HG03571 (cell line): Measurements from ENCODE around the gene GRIPAP1.
"Not testable (repeated sequence)": the region's sequence is repeated elsewhere in the genome, so short reads cannot be mapped to it uniquely, and the experiment has no call there.

Experiments
- ATAC-seq: cut with Tn5 transposase; IDR thresholded peaks from one replicate; pipeline ENCODE4 v1.9.1; 2021; ENCODE audit not compliant: unreplicated experiment

Gene GRIPAP1

DNA sequence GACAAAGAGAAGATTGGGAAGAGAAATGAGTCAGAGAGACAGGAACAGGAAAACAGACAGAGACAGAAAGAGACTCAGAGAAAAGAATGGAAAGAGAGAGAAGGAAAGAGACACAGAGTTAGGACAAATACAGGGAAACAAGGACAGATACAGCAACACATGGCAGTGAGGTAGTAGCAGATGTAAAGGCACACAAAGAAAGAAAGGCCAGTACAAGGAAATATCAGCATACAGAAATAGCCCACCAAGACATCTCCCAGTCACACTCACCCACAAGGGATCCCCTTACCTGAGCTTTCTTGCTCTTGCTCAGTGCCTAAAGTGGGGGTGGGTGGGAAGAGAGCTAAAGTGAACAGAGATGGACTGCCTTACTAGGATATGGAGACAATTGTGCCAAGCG lies 4.2 kb downstream of the GRIPAP1 start:
- ATAC-seq: no peak

DNA sequence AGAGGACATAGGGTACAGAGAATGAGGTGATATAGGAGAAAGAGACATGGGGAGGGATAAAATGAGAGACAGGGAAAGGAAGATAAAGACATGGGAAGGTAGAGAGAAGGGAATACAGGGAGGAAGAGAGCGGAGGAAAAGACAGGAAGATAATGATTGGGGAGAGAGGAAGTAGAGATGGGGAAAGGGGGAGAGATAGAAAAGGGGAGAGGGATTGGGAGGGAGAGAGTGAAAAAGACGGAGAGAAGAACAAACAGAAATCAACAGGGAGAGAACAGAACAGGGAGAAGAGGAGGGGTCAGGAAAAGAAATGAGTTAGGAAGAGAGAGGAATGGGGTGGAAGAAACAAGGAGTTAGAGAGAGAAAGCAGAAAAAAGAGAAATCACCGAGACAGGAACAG lies 4.6 kb downstream of the GRIPAP1 start:
- ATAC-seq: no peak

DNA sequence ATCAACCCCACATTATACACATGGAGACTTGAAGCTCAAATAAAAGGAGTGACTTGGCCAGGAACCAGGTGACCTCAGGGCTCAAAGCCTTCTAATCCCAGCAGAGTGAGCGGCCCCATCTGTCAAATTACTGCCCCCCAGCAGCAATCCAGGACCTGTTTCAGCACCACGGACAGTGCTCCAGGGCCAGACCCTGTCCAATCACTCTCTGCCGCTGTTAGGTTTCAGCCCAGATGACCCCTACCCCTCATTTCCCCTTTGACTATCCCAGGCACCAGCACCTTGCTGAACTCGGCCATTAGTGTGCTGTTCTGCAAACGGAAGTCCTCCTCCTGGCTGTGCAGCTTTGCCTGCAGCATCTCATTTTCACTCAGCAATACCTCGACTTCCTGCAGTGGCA lies 5.1 kb downstream of the GRIPAP1 start:
- ATAC-seq: no peak

DNA sequence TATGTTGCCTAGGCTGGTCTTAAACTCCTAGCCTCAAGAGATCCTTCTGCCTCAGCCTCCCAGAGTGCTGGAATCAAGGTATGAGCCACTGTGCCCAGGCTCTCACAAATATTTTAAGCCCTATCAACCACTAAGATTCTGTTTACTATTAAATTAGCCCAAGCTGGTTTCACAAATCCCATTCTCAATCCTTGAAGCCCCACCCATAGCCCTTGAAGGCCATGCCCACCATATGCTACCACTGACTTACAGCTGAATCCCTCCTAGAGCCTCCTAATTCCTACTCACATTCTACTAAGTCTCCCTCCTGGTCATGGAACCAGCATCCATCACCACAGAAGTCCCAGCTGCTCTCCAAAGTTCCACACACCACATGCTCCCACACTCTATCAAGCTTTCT lies 9.7 kb downstream of the GRIPAP1 start:
- ATAC-seq: no peak

DNA sequence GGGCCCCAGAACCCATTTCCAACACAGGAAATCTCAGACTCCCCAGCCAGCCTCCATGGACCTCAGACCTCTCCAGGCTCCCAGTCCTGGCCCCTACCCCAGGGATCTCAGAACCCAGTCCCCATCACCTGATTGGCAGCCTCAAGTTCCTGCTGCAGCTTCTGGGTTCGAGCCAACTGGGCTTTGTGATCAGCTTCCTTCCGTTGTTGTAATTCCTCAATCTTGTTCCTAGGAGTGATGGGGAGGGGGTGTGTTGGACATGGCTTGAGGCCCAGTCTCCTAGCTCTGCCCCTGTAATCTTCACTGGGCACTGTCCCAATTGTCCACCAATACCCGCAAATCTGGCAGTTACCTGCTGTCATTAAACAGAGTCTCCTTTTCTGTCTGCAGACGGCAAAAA lies 12.6 kb downstream of the GRIPAP1 start:
- ATAC-seq: no peak

DNA sequence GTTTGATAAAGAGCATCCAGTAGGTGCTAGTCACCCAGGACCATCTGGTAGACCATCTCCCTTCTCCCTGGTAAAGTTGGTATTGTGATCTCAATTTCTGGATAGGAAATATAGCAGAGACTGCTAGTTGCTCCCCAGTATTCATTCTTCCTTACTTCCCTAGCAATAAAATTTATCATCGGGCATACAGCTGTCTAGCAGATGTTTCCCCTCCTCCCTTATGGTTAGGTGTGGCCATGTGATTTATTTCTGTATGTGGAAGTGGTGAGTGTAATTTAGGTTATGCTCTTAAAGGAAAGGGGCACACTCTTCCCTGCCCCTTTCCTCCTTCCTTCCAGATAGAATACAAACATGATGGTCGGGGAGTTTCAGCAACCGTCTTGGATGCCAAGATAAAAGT lies 18.2 kb downstream of the GRIPAP1 start:
- ATAC-seq: no peak

DNA sequence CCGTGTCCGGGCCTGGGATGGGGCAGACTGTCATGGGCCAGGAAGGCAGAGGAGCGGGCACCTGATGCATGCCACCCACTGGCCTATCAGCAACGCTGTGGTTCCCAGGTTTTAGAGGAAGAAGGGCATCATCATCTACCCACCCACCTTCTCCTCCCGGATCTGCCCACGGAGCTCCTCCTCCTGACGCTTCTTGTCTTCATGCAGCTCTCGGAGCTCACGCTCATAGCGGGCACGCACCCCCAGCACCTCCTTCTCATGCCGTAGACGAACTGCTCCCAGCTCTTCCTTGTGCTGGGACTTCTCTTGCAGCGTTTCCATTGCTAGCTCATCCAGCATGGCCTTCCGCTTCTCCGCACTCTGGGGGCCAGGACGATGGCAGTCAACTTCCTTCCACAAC lies 19.0 kb downstream of the GRIPAP1 start:
- no peak for ATAC-seq

DNA sequence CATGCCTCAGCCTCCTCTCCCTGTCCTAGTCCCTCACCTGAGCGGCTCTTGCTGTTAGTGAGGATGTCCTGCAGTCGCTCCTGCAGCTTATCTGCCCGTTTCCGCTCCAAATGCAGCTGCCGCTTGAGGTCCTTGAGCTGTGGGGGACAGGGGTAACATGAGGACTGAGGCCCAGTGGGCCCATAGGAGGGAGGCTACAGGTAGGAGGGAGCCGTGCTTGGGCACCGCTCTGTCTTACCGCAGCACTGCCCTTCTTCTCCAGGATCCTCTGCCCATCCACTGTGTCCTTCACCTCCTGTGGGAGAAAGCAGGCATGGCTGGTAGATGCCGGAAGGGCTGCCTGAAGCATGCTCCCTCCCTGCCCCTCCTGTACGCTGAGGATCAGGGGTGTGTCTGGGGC lies 20.9 kb downstream of the GRIPAP1 start:
- ATAC-seq: no peak

DNA sequence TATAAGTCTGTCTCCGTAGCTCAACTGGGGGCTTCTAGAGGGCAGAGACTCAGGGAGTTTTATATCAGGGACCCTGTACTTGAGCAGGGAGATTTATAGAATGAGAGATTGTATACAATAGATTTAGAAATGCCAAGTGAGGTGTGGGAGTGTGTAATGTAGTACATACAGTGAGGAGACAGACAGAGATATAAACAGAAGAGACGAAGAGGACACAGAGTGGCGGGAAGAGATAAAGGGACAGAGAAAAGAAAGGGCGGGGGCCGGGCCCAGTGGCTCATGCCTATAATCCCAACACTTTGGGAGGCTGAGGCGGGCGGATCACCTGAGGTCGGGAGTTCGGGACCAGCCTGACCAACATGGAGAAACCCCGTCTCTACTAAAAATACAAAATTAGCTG lies 21.7 kb downstream of the GRIPAP1 start:
- not testable (repeated sequence) for ATAC-seq

DNA sequence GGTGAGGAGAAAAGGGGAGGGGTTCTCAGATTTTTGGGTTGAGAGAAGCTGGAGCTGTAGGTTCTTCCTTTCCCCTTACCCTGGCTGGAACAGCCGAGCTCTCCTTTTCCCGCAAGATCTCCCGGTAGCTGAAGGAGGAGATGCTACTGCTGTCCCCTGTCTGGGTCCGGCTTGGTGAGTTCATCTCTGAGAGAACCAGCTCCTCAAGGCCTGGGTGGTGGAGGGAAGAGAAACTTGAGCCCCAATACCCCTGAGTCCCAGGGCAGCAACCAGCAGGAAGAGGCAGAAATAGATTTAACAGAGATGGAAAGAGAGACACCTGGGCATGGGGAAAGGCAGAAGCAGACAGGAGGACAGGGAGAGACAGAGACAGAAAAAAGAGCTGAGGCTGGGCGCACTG lies 23.8 kb downstream of the GRIPAP1 start:
- ATAC-seq: no peak

DNA sequence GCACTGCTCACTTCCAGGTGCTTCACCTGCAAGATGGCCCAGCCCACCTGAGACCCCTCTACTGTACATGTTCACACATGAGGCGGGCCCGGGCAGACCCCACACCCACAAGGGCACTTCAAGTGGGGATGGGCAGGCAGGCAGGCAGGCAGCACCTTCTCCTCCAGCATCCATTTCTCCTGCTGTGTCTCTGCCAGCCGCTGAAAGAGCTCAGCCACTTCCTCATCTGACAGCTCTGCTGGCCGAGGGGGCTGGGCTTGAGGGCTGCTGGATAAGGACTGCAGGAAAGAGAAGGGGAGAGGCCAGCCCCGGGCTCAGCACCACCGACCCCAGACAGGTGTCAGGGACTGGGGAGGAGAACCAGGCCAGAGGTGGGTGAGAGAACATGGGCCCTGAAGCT lies 26.0 kb downstream of the GRIPAP1 start:
- ATAC-seq: no peak

DNA sequence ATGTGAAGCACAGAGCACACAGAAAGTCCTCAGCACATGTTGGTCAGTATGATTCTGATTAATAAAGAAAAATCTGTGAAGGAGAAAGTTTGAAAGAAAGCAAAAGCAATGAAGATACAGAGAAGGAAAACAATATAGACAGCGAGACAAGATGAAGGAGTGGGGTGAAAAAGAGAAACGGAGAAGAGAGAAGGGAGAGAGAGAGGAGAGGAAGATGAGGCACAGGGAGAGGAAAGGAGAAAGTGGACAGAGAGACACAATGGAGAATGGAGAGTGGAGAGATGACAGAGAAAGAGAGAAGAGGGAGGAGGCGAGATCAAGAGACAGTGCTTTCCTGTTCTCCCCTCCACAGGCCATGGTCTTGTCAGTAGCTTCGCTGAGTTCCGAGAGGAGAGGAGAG lies 26.5 kb downstream of the GRIPAP1 start:
- ATAC-seq: no peak

DNA sequence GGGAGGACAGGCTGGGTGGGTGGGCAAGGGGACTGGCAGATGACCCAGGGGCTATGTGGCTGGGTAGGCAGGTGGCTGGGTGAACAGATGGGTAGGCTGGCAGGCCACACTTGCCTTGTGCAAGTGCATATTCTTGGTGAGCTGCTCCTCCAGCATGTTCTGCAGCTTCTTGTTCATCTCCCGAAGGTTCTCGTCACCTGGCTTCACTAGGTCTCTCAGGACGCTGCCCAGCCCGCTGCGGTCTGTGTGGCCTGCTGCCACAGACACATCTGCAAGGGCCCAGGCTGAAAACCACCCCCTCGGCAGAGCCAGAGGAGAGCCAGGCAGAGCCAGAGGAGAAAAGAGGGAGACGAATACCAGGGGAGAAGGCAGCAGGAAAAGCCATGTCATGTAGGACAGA lies 27.0 kb downstream of the GRIPAP1 start:
- ATAC-seq: no peak

DNA sequence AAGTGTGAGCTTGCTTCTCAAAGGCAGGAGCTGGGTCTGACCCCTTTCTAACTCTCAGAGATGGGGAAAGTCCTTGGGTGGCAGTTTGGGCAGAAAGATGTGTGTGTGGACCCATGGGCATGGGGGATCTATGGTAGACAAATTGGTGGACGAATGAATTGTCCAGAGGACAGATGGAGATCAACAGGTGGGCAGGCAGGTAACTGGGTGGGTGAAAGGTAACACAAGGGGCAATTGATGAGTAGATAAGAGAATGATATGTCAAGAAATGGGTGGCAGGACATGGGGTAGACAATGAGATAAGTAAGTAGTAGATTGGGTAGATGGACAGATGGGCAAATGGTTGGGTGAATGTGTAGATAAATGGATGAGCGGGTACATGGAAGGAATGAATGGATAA lies 27.5 kb downstream of the GRIPAP1 start:
- no peak for ATAC-seq

DNA sequence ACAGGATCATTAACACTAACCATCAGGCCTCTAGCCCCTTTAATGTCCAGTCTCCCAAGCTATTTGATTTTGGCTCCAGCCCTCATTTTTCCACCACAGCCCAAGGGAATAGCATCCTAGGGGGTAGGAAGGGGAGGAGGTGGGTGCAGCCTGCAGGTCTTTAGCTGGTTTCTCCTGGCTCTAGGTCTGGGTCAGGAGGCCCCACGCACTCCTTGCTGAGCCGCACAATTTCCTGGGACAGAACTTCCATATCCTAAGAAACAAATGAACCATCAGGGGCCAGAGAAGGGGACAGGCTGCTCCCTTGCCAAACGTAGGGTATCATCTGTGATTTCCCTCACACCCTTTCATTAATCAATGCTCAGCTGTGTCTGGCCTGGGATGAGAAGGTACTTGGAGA lies 28.0 kb downstream of the GRIPAP1 start:
- no peak for ATAC-seq

DNA sequence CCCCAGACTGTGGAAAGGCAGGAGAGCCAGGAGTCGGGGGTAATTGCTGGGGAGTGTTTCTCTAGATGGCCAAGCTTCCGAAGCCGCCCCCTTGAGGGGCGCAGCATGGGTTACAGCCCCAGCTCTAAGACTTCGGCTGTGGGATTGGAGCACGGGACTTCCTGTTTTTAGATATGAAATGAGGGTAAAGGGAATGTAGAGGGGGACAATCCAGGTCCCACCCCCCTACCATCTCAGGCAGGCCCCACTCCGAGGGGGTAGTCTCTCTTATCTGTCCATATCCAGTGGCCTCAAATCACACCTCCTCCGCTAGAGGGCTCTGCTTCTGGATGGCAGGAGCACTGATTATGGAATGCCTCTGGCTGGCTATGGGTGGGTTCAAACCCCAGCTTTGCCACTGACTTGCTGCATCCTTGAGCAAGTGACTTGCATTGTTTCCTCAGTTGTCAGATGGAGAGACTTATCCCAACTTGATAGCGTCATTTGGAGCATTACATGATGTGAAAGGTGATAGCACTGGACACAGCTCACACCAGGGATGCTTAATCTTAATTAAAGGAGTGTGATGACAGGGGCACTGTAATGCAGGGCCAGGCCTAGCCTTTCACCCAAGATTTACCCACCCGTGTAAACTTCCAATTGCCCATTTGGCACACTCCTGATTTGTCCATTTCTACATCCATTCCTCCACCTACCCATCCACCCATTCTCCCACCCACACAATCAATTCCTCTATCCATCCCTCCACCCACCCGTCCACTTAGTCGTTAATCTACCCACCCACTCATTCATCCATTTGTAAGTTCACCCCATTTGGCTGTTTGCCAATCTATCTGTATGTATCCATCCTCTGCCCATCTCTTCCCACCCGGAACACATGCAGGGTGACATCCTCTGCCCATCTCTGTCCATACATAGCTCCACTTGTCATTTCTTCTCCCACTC lies 29.6 kb downstream of the GRIPAP1 start:
- ATAC-seq: no peak

DNA sequence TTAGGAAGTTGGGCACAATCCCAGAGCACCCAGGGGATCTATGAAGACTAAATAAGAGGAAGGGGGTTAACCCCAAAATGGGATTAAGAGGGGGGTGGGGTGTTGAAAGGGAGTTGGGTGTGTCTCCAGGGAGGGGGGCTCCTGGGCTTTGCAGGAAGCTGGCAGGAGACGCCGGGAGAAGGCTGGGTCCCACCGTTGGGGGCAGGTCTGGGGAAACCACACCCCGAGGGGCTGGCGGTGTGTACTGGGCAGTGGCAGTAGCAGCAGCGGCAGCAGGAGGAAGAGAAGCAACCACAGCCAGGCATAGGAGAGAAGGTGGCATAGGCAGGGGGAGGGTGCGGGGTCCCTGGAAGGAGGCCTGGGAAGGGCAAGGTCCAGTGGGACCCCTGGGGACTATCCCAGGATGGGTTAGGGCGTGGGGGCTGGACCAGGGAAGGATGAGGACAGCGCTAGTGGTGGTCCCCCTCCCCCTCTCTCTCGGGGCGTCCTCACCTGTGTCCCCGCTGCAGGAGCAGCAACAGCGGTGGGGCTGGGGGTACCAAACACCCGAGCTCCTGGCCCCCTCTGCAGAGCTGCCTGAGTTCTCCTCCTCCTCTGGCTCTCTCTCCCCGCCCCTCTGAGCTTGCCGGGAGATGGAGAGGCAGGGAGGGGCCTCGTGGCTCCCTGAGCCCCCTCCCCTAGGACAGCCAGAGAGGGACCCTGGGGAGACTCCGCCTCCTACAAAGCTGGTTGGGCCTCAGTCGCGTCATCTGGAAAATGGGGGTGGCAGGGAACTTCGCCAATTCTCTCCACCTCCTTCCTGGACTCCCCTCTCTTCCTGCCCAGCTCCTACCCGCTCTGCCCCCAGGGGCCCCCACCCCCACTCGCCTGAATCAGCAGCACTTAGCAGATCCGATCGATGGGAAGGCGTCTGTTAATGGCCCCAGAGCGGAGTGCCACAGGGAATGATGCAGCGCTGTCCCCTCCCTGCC lies 30.5 kb downstream of the GRIPAP1 start, which contains the start of gene KCND1:
KCND1 (minus strand) TSS at position 596 of the 971 bp plus-strand sequence. CDS start 1,573 bp downstream, outside the sequence.
- no peak for ATAC-seq

DNA sequence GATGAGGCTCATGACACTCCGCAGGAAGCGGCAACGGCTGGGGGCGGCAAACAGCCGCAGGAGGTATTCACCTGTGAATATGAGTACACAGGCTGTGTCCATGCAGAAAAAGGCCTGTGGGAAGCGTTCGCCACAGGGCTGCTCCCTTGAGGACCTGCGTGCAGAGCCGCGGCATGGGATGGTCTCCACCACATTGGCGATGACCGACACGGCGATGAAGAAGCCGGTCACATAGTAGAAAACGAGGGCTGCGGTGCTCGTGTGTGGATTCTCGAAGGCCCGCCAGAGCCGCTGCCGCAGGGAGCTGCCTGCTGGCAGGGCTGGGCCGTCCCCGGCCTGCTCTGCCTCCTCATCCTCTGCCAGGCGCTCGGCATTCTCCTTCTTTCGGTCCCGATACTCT lies 32.6 kb downstream of the GRIPAP1 start:
- no peak for ATAC-seq

DNA sequence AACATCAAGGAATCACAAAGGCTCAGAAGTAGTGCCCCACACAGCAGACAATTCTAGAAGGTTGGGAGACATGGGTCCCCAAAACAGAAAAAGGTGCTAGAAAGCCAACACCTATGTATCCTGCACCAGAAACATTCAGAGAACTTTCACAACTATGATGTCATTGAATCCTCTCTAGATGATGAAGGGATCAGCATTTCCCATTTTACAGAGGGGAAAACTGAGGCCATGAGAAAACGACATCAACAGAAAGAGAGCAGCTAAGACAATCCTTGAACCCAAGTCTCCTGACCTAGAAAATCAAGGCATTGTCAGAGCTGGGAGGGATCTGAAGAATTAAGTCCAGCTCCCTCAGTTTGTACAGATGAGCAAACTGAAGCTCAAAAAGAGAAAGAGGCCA lies 33.7 kb downstream of the GRIPAP1 start:
- ATAC-seq: no peak

DNA sequence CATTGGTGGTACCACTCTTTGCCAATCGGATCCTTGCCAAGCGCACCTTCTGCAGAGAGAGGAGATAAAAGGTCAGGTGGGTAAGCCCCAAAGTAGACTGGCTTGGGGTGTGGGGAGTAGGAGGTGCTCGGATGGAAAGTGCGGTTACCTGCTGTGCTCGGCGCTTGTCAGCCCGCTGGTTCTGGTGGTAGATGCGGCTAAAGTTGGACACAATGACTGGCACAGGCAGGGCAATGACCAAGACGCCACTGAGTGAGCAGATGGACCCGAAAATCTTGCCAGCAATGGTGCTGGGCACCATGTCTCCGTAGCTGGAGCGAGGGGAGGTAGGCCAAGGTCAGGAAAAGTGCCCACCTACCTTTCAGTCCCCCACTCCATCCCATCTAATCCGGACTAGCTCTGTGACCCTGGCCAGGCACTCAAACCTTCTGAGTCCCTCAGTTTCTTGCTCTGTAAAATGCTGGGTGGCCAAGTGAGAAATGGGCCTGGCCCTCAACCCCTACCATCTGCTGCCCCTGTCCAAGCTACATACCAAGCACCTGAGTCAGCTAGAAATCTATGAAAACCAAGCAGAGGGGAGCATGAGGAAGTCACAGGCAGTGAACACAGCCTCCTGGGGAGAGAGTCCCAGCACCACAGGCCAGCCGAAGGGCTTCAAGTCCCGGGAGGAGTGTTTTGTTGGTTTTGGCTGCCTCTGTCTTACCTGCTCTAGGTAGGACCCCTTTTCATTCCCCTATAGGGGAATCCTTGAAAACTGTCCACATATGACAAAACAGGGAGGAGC lies 35.1 kb downstream of the GRIPAP1 start:
- no peak for ATAC-seq

DNA sequence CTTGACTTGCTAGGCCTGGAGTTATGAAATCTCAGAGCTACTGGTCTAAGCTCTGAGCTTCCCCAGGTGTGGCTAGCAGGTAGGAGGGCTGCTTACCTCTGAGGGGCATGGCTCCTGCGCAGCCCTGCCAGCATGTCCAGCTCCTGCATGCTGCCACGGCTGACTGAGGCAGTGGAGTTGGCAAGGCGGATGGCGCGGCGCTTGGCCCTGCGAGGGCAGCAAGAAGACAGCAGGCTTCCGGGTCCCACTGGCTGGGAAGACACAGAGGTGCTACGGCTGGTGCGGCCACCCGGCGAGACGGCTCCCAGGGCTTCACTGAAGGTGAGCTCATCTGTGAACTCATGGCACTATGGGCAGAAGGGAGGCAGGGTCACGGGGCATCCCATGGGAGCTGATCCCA lies 36.1 kb downstream of the GRIPAP1 start:
- no peak for ATAC-seq
